HepG2 (cell line): ENCODE measurements around the gene TRMU. TPM values are rescaled to one million over a fixed set of nuclear protein-coding genes. Genes with fewer than 3 reads are reported as not detected.

Experiments
- CEBPB ChIP-seq: IDR thresholded peaks from 2 replicates; pipeline ENCODE4 v1.6.1; 2011; ENCODE audit warnings: low read depth, low read length, improper control_type of control experiment, borderline replicate concordance
- ELF3 ChIP-seq: IDR thresholded peaks from 2 replicates; pipeline ENCODE4 v1.6.1; 2016; ENCODE audit warnings: missing genetic modification reagents, missing compliant biosample characterization
- FOXP1 ChIP-seq, 2 experiments: fragments of 450-650 bp in 1 of 2; IDR thresholded peaks; 2 replicates each; pipeline ENCODE4 v1.6.1; 2017 to 2018; ENCODE audit warnings: antibody characterized with exemption in 1 of 2
- MIXL1 ChIP-seq: IDR thresholded peaks from 2 replicates; pipeline ENCODE4 v1.6.1; 2016
- MTA1 ChIP-seq: sonication (generic); formaldehyde crosslinking; IDR thresholded peaks from 2 replicates; pipeline ENCODE4 v1.4.0; 2020; ENCODE audit warnings: missing genetic modification reagents, mild to moderate bottlenecking, borderline replicate concordance
- MYPOP ChIP-seq: sonication (generic); formaldehyde crosslinking; IDR thresholded peaks from 2 replicates; pipeline ENCODE4 v1.8.1; 2023; ENCODE audit warnings: mild to moderate bottlenecking, moderate library complexity, missing genetic modification reagents
- PHB2 ChIP-seq: fragments of 450-650 bp; IDR thresholded peaks from 2 replicates; pipeline ENCODE4 v1.6.1; 2018; ENCODE audit not compliant: partially characterized antibody
- POLR2AphosphoS2 ChIP-seq: IDR thresholded peaks from 2 replicates; pipeline ENCODE4 v1.6.1; 2011; ENCODE audit warnings: low read depth, low read length, improper control_type of control experiment
- RFXANK ChIP-seq: IDR thresholded peaks from 2 replicates; pipeline ENCODE4 v1.6.1; 2016
- SMAD9 ChIP-seq: sonication (generic); formaldehyde crosslinking; IDR thresholded peaks from 2 replicates; pipeline ENCODE4 v1.5.1; 2020; ENCODE audit warnings: mild to moderate bottlenecking, missing genetic modification reagents
- SMARCE1 ChIP-seq: fragments of 450-650 bp; IDR thresholded peaks from 2 replicates; pipeline ENCODE4 v1.6.1; 2017; ENCODE audit warnings: borderline replicate concordance
- SP1 ChIP-seq, 2 experiments: fragments of 450-650 bp in 1 of 2; sonication (generic) in 1 of 2; formaldehyde crosslinking in 1 of 2; IDR thresholded peaks; 2 replicates each; pipeline versions ENCODE4 v1.4.0 to v1.6.1; 2016 to 2020; ENCODE audit warnings: missing genetic modification reagents in 1 of 2
- ZBTB25 ChIP-seq: IDR thresholded peaks from 2 replicates; pipeline ENCODE4 v1.6.1; 2018; ENCODE audit warnings: missing genetic modification reagents
- ZKSCAN1 ChIP-seq: fragments of 150-350 bp; IDR thresholded peaks from 2 replicates; pipeline ENCODE4 v1.6.1; 2014; ENCODE audit warnings: low read length
- ZNF275 ChIP-seq: sonication (generic); formaldehyde crosslinking; IDR thresholded peaks from 2 replicates; pipeline ENCODE4 v1.8.0; 2022; ENCODE audit warnings: missing genetic modification reagents, mild to moderate bottlenecking, inconsistent platforms, borderline replicate concordance
- ZNF276 ChIP-seq: sonication (generic); formaldehyde crosslinking; IDR thresholded peaks from 2 replicates; pipeline ENCODE4 v1.4.0; 2020; ENCODE audit warnings: mild to moderate bottlenecking, low read depth, missing genetic modification reagents
- ZNF543 ChIP-seq: sonication (generic); formaldehyde crosslinking; IDR thresholded peaks from 2 replicates; pipeline ENCODE4 v1.4.0; 2020; ENCODE audit warnings: mild to moderate bottlenecking, missing genetic modification reagents
- ZNF746 ChIP-seq: sonication (generic); formaldehyde crosslinking; IDR thresholded peaks from 2 replicates; pipeline ENCODE4 v1.8.0; 2022; ENCODE audit warnings: mild to moderate bottlenecking, missing genetic modification reagents
- ZNF83 ChIP-seq: sonication (generic); formaldehyde crosslinking; IDR thresholded peaks from 2 replicates; pipeline ENCODE4 v1.4.0; 2020; ENCODE audit warnings: missing genetic modification reagents, mild to moderate bottlenecking, borderline replicate concordance
- polyA plus RNA-seq, 8 experiments: library from polyadenylated mRNA; depleted of rRNA in 3 of 8; stranded (reverse) in 7 of 8; unstranded in 1 of 8; fragments of >200 nt; fragmentation: Illumina TruSeq in 4 of 8; extraction: Trizol in 4 of 8; gene quantifications; 2 replicates each; pipeline versions ENCODE4 v1.2.1 to v1.2.3, GENCODE V29; 2011 to 2016; ENCODE audit warnings: low read depth in 4 of 8, missing spikeins in 1 of 8, mixed read lengths in 1 of 8; ENCODE audit not compliant: insufficient read depth in 1 of 8
- total RNA-seq, 5 experiments: library from RNA; depleted of rRNA; stranded (reverse); fragments of >200 nt; fragmentation: Illumina TruSeq; extraction: Trizol; gene quantifications; 2 replicates each; pipeline ENCODE4 v1.2.3, GENCODE V29; 2016; ENCODE audit warnings: low read depth in 1 of 5

The TRMU gene
- total and polyA plus RNA-seq, 2 of the 13 experiments (the other 11 are each of a cell fraction or from before 2014, with no cell fraction given) = 31.0 to 50.2 TPM

- TF ChIP-seq MTA1 (CRISPR knock-in tag) (peak; percentile 34; the same call in 1 of the 2 replicates), SP1 (IDR thresholded peaks at IDR 0.05) (no peak), SP1 (CRISPR knock-in tag; IDR thresholded peaks at IDR 0.05) (peak; percentile 71; the same call in 1 of the 2 replicates), ZKSCAN1 (no peak), SMAD9 (CRISPR knock-in tag) (no peak), SMARCE1 (no peak), ZBTB25 (peak; percentile 78; the same call in 1 of the 2 replicates), ELF3 (peak; percentile 82), ZNF746 (no peak; the same call in 1 of the 2 replicates), ZNF275 (CRISPR knock-in tag) (no peak; the same call in 1 of the 2 replicates), MYPOP (CRISPR knock-in tag) (peak; percentile 61), ZNF276 (CRISPR knock-in tag) (no peak), POLR2AphosphoS2 (no peak), PHB2 (no peak), RFXANK (CRISPR knock-in tag) (peak; percentile 42; the same call in 1 of the 2 replicates), FOXP1 (IDR thresholded peaks at IDR 0.05) (no peak), FOXP1 (CRISPR knock-in tag; IDR thresholded peaks at IDR 0.05) (no peak), ZNF83 (CRISPR knock-in tag) (0 out of 2 replicates have a peak, but pooled peaks have one; percentile 62), MIXL1 (CRISPR knock-in tag) (peak; percentile 64; the same call in 1 of the 2 replicates), CEBPB (no peak), ZNF543 (CRISPR knock-in tag) (peak; percentile 65)
These were observed at the start of gene TRMU (continued) for GRCh38 chr22:46335201-46336118.
